Vein endothelial cell (primary cell): ENCODE data around the gene RUSC1. TPM values are rescaled to one million over a fixed set of nuclear protein-coding genes. Genes with fewer than 3 reads are reported as not detected.

Experiments used
- small RNA-seq: library from RNA; depleted of rRNA; stranded (forward); fragments of <200 nt; gene quantifications from one replicate; pipeline ENCODE3, GENCODE V24; 2012
- total RNA-seq: library from RNA; depleted of rRNA; stranded (reverse); fragments of >200 nt; gene quantifications from 2 replicates; pipeline ENCODE4 v1.2.3, GENCODE V29; 2012

Gene RUSC1, protein sequence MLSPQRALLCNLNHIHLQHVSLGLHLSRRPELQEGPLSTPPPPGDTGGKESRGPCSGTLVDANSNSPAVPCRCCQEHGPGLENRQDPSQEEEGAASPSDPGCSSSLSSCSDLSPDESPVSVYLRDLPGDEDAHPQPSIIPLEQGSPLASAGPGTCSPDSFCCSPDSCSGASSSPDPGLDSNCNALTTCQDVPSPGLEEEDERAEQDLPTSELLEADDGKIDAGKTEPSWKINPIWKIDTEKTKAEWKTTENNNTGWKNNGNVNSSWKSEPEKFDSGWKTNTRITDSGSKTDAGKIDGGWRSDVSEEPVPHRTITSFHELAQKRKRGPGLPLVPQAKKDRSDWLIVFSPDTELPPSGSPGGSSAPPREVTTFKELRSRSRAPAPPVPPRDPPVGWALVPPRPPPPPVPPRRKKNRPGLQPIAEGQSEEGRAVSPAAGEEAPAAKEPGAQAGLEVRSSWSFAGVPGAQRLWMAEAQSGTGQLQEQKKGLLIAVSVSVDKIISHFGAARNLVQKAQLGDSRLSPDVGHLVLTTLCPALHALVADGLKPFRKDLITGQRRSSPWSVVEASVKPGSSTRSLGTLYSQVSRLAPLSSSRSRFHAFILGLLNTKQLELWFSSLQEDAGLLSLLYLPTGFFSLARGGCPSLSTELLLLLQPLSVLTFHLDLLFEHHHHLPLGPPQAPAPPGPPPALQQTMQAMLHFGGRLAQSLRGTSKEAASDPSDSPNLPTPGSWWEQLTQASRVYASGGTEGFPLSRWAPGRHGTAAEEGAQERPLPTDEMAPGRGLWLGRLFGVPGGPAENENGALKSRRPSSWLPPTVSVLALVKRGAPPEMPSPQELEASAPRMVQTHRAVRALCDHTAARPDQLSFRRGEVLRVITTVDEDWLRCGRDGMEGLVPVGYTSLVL
- total RNA-seq: 18.6 and 19.2 TPM in 2 replicates

GRCh38 chr1:155320661-155321617 lies at the start of gene RUSC1:
Gene RUSC1, plus strand, starts transcription at chr1:155320894. Its CDS starts 880 bp downstream, at chr1:155321774.

GRCh38 chr1:155273343-155274245 lies 47.1 kb upstream of the RUSC1 start, which contains the start of gene CLK2:
Gene CLK2, minus strand, starts transcription at chr1:155273504. Its CDS starts 2,527 bp downstream, at chr1:155270977.

DNA sequence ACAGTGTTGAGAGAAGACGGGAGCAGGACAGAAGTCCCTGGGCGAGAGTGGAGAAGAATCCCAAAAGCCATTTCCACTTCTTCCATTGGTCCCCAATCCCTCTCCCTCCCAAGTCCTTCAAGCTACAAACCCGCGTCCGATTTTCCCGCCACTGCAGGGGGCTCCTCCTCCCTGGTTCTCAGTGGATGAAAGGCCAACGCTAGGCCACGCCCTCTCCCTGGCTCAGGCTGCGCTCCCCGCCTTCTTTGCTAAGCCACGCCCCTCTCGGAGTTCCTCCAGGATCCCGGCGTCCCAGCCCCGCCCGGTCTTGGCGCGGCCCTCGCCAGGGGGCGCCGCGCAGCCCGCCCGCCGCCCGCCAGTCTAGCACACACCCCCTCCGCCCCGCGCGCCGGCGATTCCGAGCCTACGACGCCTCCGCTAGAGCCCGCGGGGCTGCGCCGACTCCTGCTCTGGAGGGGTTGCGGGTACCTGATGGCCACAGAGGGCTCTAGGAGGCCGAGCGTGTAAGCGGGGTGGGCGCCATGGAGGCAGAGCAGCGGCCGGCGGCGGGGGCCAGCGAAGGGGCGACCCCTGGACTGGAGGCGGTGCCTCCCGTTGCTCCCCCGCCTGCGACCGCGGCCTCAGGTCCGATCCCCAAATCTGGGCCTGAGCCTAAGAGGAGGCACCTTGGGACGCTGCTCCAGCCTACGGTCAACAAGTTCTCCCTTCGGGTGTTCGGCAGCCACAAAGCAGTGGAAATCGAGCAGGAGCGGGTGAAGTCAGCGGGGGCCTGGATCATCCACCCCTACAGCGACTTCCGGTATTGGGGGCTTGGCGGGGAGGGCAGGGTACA lies 43.4 kb upstream of the RUSC1 start, which contains the start of gene HCN3:
Gene HCN3, plus strand, starts transcription at position 394 of the 832 bp plus-strand sequence. Its CDS starts 128 bp downstream, at position 522.

DNA sequence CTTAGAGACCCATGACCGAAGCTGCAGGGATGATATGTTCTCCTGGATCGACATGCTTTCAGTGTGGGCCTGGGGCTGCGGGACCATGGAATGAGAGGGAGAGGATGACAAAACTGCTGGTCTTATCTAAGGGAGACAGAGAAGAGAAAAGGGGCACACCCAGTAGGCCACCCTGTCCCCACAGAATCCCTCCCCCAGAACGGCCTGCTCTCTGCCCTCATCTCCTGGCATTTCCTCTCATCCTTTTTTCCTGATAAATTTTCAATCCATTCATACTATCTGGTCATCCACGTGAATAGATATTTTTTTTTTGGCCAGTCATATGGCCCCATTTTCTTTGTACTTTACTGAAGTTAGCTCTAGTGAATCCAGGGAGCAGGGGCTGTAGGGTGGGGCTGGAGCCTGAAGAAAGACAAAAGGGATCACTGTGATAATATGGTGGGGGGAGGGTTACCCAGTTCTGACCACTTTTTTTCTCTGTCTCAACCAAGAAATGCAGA lies 19.3 kb upstream of the RUSC1 start, which contains the start of gene PKLR:
Gene PKLR, minus strand, starts transcription at position 97 of the 500 bp plus-strand sequence. Its CDS starts 43 bp downstream, at position 54.

GRCh38 chr1:155308493-155309422 lies 11.9 kb upstream of the RUSC1 start, which contains the start of gene FDPS:
Gene FDPS, plus strand, starts transcription at chr1:155308866. Its CDS starts 924 bp downstream, at chr1:155309790.

Small RNA genes within 50 kb of the gene (small RNA-seq; reads per million reads assigned to genes)
- gene RNU6-106P: not detected

Other genes starting within 250 kb of the RUSC1 start
- 1.6 and 3.6 TPM in 2 replicates for gene EFNA3, start 242.1 kb upstream of the RUSC1 start, total RNA-seq
- 84.4 and 125 TPM in 2 replicates for gene EFNA1, start 193.0 kb upstream of the RUSC1 start, total RNA-seq
- gene SLC50A1, start 185.0 kb upstream of the RUSC1 start, total RNA-seq: 28.1 and 31.6 TPM in 2 replicates
- 42.5 and 53.3 TPM in 2 replicates for gene DPM3, start 180.4 kb upstream of the RUSC1 start, total RNA-seq
- gene KRTCAP2, start 147.6 kb upstream of the RUSC1 start, total RNA-seq: 81.0 and 141 TPM in 2 replicates
- gene TRIM46, start 147.0 kb upstream of the RUSC1 start, total RNA-seq: 6.9 and 12.0 TPM in 2 replicates
- 15.8 and 16.7 TPM in 2 replicates for gene THBS3, start 113.0 kb upstream of the RUSC1 start, total RNA-seq
- gene MTX1, start 112.2 kb upstream of the RUSC1 start, total RNA-seq: 42.1 and 44.7 TPM in 2 replicates
- 8.2 and 9.5 TPM in 2 replicates for gene ENTREP3, start 65.4 kb upstream of the RUSC1 start, total RNA-seq
- 43.1 and 51.0 TPM in 2 replicates for gene SCAMP3, start 58.5 kb upstream of the RUSC1 start, total RNA-seq
- gene CLK2, start 47.4 kb upstream of the RUSC1 start, total RNA-seq: 27.3 and 27.4 TPM in 2 replicates
- gene HCN3, start 43.4 kb upstream of the RUSC1 start, total RNA-seq: 0.65 and 1.3 TPM in 2 replicates
- gene PKLR, start 19.5 kb upstream of the RUSC1 start, total RNA-seq: not detected in 2 replicates
- 260 and 393 TPM in 2 replicates for gene FDPS, start 12.0 kb upstream of the RUSC1 start, total RNA-seq
- gene ASH1L, start 241.9 kb downstream of the RUSC1 start, total RNA-seq: 27.4 and 29.9 TPM in 2 replicates